ENCODE data around the gene CAMK2A.

The CAMK2A gene

DNA sequence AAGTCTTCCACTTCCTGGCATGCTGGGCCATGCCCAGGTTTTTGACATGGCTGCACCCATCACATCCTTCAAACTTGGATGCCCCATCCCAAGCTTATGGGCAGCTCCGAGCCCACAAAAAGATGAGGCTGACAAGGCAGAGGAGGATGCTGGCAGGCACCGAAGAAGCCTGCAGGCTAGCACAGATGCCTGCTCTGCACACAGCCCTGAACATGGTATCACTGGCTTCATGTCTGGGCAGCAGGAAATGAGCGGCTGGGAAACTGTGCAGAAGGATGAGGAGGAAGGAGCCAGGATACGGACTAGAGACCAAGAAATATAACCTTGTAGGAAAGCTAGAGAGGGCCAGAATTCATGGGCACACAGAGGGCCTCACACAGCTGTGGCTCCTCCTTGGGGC lies 14.8 kb downstream of the CAMK2A start:
- DNase-seq = no peak

DNA sequence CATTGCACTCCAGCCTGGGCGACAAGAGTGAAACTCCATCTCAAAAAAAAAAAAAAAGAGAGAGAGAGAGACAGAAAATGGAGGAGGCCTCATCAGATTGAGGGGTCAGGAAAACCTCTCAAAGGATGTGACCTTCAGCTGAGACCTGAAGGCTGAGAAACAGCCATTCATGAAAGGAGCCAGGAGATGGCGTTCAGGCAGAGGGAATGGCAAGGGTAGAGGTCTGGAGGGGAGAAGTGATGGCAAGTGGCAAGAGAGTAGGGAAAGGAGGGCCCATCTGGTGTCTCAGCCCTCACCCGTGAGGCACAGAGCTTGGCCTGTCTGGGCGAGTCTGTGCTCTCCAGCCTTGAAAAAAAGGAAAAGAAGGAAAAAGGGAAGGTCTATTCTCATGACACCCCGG lies 17.0 kb downstream of the CAMK2A start:
- peak; percentile 87 for DNase-seq

DNA sequence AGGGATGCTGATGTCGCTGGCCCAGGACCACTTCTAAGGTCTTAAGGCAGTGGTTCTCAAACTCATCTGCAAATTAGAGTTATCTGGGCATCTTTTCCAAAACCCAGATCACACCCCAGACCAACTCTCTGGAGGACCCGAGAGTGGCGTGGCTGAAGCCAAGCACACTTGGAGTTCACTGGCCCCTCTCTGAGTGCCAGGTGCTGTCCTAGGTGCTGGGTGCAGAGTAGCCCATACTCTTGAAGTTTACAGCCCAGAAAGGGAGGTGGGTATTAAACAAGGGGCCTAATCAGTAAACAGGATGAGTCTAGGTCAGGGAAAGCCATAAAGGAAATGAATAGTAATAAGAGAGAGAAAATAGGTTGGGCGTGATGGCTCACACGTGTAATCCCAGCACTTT lies 17.6 kb downstream of the CAMK2A start:
- no peak for DNase-seq

DNA sequence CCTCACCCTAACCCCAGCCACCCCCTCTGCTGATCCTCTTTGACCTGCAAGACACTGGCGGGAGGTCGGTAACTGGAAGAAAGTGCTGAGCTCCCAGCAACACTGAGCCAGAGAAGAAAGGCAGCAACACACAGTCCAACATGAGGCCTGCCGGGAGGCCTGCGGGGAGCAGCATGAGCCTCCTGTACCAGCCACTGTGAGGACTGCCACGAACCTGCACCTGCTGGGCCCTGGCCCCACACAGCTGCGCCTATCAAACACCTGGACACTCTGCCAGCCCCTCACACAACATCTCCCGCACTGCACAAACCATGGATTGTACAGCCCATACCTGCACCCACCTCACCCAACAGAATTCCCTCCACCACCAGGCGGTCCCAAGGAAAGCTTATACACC lies 18.3 kb downstream of the CAMK2A start:
- no peak for DNase-seq

DNA sequence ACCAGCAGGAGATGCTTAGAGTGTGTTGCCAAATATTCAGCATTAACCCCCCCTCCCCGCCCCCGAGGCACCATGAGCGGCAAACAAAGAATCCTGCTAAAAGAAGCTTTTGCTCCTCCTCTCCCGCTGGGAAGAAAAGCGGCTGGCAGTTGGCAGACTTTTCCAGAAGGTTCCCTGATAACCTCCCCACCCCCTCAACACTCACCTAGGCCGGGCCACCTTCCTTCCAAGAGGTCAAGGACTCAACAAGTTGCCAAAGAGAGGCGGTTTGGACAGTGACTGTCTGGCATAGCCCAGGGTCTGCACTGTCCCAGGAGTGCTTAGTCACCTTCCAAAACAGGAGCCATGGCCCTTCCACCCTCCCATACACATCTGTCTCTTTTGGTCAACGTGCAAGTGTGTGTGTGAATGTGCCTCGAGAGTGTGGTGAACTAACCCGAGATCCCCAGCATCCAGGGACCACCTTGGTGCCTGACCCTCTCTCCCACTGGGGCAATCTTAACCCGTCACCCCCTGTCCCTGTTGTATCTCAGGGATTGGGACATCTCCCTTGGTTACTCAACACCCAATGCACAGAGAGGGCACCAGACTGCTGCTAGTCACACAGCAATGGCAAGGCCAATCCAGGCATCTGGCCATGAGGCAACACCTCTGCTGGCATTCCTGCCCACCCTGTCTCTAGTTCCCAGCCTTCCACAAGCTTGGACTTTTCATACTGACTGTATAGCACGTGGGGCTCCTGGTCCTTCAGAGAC lies 18.9 kb downstream of the CAMK2A start:
- no peak for DNase-seq

DNA sequence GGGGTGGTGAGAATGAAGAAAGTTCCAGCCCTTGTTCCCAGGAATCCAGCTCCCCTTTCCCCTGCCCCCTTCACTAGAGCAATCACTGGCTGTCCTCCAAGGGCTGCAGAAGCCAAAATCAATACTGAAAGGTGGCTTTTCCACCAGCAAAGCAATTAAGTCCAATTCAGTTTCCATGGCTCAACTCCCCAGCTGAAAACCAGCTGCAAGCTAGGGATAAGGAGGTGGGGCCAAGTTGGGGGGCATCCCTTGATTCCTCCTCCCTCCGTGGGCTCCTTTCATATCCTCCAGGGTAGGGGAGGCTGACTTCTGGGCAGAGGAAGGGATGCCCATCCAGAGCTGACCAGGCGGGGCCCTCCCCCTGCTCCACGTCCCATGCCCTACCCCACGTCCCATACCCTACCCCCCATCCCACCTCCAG lies 22.7 kb downstream of the CAMK2A start:
- no peak for DNase-seq

DNA sequence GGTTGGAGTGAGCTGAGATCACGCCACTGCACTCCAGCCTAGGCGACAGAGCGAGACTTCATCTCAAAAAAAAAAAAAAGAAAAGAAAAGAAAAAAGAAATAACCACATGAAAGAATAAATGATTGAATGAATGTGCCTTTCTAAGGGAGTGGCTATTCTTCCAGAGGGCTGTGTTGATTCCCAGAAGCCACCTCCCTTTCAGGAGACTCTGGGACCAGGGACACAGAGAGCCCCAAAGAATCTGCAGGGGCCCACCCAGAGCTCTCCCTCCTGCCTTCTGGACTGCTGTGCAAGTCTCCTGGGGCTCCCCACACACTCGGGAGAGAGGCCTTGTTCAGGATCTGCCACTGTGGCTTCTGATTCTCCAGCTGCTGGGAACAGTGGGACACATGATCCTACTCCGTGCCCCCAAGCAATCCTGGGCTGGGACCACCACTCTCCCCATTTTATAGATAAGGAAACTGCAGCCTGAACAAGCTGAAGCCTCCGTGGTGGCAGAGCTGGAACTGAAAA lies 23.6 kb downstream of the CAMK2A start:
- DNase-seq = no peak

DNA sequence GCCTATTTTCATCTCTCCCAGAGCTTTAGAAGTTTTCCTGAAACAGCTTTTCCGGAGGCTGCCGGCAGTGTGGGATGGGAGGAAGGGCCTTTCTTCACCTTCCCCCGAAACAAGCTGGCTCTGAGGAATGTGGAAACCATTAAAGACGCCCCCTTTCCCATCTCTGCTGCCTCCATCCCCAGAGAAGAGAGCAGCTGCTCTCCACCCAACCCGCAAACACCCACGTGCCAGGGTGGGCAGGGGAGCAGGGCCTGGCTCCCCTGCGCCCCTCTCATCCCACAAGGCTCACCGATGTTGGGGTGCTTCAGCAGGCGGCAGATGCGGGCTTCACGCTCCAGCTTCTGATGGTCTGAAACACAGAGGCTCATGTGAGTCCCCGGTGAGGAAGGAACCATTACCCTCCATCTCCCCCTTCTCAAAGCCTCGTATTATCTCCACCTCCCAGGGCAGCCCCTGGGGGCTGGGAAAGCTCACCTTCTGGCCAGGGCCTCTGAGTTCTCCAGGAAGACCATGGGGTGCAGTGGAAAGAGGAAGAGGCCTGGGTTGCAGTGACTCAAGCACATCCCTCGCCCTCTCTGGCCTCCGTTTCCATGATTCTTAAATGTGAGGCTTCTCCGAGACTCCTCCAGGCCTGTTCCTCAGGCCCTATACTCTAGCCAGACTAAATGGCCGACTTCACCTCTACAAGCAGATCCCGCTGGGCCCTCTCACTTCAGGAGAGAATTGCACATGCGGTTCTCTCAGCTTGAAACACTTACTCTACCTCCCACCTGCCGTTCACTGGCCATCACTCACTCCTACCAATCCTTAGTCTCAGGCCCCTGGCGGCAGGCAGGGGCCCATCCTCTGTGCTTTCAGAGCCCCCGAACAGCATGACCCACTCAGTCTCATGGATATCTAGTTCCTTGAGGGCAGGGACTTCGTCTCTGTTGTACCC lies 24.6 kb downstream of the CAMK2A start:
- no peak for DNase-seq

DNA sequence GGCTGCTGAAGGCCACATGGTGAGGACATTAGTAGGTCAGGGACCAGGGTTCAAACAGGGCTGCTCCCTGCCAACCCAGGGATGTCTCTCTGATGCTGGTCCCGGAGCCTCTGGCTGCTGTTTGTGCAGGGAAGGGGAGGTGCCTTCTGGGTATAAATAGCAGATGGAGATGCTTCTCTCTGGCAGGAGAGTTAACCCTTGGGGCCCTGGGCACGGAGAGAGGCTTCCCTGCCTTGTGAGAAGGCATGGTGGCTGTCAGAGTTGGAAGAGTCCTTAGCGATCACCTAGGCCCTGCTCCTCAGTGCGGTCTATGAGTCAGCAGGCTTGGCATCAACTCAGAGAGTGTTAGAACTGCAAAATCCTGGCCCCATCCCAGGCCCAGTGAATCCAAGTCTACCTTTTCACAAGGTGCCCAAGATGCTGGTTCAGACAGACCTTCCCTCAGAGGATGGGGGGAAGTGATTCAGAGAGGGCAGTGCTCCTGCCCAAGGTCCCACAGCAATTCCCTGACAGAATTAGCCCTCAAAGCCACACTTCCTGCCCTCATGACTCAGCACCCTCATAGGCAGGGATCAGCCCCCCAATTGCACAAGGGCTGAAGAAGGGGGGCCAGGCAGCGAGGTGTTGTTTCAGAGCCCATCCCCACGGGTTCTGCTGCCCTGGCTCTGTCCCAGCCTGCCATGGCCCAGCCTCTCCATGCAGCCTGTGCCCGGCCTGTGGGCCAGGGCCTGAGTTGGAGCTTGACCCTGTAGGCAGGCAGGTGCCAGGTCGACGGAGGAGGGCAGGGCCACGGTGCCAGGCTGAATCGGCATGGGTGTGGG lies 25.6 kb downstream of the CAMK2A start:
- DNase-seq = no peak

DNA sequence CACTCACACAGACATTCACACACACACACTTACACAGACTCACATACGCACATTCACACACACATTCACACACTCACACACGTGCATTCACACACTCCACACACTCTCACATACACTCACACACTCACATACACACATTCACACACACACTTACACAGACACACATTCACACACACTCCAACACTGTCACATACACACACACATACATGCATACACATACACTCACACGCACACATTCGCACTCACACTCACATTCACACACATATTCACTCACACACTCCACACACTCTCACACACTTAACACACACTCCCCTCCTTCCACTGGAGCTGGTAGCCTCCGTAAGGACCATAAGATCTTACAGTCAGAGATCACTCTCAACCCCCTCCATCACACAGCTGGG lies 26.2 kb downstream of the CAMK2A start:
- DNase-seq = no peak

DNA sequence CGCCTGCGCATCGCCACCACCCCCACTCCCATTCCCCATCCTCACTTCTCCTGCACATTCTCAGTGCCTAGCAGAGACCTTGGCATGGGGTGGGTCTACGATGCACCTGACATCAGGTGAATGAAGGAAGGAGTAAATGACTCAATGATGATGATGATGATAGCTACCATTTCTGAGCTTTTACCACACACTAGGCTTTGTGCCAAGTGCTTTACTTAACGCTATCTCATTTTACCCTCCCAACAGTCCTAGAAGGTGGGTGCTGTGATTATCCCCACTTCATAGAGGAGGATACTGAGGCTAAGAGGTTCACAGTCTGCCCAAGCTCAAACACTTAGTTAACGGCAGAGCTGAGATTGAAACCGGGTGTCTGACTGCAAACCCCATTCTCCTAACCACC lies 27.1 kb downstream of the CAMK2A start:
- DNase-seq = no peak

DNA sequence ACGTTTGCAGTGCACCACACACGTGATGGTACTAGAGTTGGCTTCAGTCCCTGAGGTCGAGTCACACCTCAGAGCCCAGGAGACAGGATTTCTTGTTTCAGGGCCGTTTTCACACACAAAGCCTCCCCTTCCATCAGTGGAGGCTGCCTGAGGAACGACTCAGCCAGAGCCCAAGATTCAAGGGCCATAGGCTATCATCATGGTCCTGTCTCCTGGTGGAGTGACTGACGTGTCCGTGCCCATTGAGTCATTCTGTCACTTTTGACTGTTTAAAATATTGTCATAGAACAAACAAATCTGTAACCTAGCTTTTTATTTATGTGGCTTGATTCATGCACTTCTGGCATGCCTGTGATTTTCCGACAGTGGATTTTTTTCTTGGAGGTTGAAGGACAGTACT lies 28.3 kb downstream of the CAMK2A start:
- no peak for DNase-seq

DNA sequence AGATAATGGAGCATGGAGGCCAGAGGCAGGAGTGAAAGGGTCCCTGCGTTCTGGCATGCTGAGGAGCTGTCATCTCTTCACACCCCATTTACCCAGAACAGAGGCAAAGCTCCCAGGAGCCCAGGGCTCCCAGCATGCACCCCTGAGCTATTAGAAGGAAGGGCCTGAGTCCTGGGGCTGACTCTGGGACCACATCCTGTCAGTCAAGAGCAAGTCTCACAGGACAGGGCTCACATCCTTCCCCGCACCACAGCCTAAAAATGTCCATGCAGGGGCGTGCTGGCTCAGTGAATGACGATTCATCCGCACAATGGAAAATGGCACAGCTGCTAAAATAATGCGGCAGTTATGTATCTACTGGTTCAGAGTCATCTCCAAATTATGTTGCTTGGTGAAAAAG lies 31.4 kb downstream of the CAMK2A start:
- DNase-seq = no peak

DNA sequence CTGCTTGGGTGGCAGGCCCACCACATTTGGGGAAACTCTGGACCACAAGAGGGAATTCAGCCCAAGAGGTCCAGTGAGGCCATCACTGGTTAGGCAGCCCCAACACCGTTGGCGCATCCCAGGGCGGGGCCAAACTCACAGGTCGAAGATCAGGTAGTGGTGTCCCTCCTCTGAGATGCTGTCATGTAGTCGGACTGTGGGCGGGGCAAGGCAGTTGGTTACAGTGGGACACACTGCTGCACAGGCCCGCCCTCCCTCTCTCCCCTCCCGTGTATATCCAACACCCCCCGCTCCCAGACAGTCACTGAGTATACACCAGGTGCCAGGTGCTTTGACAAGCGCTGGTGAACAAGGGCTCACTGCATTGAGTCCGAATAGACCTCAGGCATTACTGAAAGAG lies 32.1 kb downstream of the CAMK2A start:
- DNase-seq = no peak

DNA sequence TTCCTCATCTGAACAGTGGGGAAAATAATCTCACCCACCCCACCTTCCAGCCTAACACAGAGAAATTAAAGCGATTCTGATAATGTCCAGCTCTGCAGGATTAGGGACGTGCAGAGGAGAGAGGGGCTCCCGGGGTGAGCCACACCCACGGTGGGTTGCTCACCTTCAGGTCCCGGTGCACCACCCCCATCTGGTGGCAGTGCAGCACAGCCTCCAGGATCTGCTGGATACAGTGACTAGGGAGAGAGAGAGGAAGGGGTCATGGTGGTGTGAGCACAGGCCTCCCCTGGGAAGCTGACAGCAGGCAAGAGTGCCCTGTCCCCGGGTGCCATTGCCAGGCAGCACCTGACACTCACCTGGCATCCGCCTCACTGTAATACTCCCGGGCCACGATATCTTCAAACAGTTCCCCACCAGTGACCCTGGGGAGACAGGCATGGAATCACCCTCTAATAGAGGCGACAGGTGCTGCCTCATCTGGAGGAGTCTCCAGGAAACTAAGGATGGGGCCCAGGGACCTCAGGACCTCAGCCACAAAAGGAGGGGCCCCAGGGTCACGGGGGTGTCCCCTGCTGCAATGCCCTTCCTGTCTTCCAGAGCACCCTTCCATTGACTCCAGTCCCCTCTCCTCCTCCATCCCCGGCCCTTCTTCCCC lies 33.0 kb downstream of the CAMK2A start:
- no peak for DNase-seq

DNA sequence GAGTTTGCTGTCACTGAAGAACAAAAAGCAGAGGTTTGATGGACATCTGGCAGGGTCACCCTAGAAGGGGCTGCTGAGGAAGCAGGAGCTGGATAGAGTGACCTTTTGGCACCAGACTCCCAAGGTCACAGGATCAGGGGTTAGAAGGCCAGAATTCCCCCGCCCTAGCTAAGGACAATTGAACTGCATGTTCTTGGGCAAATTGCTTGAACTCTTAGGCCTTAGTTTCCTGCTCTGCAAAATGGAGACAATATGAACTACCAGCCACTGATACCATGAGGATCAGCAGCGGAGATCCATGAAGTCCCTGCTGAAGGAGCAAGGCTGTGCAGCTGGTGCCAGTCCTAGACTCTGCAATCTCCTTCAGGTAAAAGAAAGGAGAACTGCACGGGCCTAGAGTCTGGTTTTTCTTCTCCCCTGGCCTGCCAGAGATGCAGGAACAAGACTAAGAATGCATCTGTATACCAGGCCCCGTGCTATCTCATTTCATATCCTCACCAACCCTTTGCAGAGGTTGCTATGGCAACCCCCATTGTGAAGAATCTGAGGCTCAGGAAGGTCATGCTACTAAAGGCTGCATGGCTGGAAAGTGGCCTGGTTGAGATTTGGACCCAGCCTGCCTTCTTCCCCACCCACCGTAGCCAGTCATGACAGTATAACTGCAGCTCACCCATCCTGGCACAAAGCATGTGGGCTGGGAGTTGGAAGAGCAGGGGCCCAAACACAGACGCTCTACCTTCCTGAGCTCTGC lies 33.7 kb downstream of the CAMK2A start:
- no peak for DNase-seq

DNA sequence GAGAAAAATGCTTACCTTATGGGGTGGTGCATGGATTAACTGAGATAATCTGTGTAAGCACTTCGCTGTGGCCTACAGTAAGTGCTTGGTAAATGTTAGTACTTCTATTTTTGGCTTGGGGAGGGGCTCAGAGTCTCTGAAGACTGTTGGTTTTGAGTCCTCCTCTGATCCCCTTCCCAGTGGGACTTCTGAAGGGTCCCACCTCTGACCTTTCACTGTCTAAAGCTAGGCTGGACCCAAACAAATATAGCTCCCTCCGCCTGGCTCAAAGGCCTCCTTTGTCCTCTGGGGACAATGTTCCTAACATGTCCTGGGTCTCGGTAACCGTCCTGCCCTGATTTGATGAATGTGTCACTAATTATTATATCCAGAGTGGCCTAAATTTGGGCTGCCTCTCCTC lies 34.8 kb downstream of the CAMK2A start:
- no peak for DNase-seq

DNA sequence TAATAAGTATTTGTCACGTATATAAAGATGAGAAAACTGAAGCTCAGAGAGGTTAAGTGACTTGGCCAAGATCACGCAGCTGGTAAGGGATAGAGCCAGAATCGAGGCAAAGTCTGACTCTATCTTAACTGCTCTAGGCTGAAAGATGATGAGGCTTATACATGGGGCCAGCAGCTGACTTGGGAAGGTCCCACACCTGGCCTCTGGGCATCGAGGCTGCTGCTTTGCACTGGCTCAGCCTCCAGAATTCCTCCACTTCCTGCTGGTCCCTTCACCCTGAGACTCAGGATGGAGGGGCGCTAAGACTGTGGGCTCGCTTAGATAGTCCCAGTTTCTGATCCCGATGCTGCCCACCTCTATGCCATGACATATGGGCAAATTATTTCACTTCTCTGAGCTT lies 35.2 kb downstream of the CAMK2A start:
- DNase-seq = no peak

DNA sequence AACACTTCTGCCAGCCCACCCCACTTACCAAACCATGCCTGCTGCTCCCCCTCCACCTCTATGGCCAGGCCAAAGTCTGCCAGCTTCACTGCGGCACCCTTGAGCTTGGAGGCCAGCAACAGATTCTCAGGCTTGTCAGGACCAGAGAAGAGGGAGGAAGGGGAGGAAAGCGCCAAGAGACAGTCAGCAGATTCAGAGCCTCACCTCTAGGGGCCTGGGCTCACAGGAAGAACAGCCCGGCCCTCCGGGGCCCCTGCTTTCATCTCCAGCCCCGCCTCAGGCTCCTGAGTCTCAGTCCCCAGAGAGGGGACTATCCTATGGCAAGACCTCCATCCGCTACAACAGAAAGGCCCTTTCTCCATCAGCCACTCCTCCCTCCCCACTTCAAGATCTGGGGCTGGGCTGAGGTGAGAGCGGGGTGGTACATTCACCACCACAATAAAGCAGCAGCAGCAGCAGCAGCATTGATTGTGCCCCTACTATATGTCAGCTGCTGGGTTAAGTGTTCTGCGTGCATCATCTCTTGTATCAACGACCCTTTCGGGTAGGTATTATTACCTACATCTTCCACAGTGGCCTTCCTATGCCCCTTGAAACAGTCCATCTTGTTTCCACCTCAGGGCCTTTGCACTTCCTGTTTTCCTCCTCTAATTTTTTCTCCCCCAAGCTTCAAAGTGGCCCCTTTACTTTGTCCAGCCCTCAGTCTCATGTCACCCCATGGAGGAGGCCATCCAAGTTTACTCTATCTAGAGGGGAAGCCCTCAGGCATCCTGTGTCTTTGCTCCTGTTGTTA lies 36.0 kb downstream of the CAMK2A start:
- no peak for DNase-seq

DNA sequence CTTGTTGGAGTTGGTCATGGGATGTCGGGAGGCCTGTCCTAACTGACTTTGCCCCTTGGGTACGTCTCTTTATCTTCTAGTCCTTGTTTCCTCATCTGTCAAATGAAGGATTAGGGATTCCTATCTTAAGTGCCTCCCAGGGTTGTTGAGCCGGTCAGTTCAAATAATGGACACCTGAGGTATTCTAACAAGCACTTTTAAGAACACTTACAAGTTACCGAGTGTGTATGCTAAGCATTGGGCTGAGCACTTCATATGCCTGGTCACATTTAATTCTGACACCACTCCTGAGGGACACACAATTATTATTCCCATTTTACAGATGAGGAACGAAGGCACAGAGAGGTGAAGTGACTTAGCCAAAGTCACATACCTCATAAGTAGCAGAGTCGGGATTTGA lies 37.1 kb downstream of the CAMK2A start:
- no peak for DNase-seq

DNA sequence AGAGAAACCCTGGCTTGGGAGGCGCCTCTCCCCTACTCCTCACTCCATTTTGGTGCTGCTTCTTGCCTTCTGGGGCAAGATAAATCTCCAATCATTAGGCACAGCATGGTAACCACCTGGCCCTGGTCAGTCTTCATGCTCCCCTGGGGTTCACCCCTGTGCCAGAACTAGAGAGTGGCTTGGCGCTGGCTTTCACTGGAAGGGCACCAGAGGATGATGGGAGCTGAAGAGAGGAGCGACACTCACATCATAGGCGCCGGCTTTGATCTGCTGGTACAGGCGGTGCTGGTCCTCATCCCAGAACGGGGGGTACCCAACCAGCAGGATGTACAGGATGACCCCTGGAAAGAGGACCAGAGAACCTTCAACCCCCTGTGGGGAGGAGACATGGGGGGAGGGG lies 38.1 kb downstream of the CAMK2A start:
- no peak for DNase-seq
